ENCODE results near the gene MFSD1. TPM values are rescaled to one million over a fixed set of nuclear protein-coding genes. Genes with fewer than 3 reads are reported as not detected.

Gene MFSD1
- total RNA-seq, 1 experiment from 2014 or later = 38.6 TPM

DNA sequence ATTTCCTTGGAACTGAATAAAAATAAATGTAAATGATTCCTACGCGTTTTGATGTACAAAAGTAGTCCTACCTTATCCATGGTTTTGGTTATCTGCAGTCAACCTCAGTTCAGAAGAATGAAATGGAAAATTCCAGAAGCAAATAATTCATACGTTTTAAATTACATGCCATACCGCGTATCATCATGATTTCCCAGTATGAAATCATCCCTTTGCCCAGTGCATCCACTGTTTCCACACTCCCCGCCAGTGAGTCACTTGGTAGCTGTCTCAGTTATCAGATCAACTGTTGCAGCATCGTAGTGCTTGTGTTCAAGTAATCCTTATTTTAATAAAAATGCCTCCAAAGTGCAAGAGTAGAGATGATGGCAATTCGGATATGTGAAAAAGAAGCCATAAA is 9.1 kb upstream of the MFSD1 start:
- H3K4me2 ChIP-seq = peak overlapping the region; percentile 26; the same call in 1 of the 2 replicates
- peak; percentile 44 to 85 for DNase-seq
- H4K20me1 ChIP-seq (ENCODE audit: insufficient read depth) = no peaks in the 10 kb centered on the region
- no TSS peak for BruUV-seq (replicated peaks)
- H3K4me1 ChIP-seq (replicated peaks; ENCODE audit: insufficient read depth) = peaks cover 54% of the 10 kb centered on the region
- H3K9me2 ChIP-seq (ENCODE audit: insufficient read depth) = no peaks in the 10 kb centered on the region
- peaks cover 30% of the 10 kb centered on the region for H3F3A ChIP-seq (ENCODE audit: insufficient read depth, low read depth)
- no peak overlapping the region for H2AFZ ChIP-seq
- no peaks in the 10 kb centered on the region for H3K27me3 ChIP-seq (ENCODE audit: insufficient read depth, low read depth)
- CTCF ChIA-PET = no interaction called here
- peak overlapping the region; percentile 72 for H3K27ac ChIP-seq
- no peaks in the 10 kb centered on the region for H3K36me3 ChIP-seq (ENCODE audit: low read depth)
- intact Hi-C loops (cut with micrococcal nuclease; ENCODE audit: unreplicated experiment) = loop anchor here (5.0 kb wide), 1 partner anchor 1175 kb away; no protein-coding TSS in a partner anchor
- POLR2A ChIA-PET (ENCODE audit: unreplicated experiment) = interaction anchor here (0.7 kb wide), 1 partner anchor 9 kb away, joined by 8 read pairs; the partner anchor contains the start of gene MFSD1
- TF ChIP-seq EZH2 (IDR thresholded peaks at IDR 0.05; ENCODE audit: low read depth) = no peak
- no peak for TF ChIP-seq CTCF (conservative IDR thresholded peaks at IDR 0.05)
- H3K79me2 ChIP-seq (ENCODE audit: low read depth) = no peaks in the 10 kb centered on the region
- peak overlapping the region; percentile 32; the same call in 1 of the 2 replicates for H3K4me3 ChIP-seq
- no peaks in the 10 kb centered on the region; the same call in 1 of the 2 replicates for H3K9me3 ChIP-seq (ENCODE audit: insufficient read depth, low read depth)

DNA sequence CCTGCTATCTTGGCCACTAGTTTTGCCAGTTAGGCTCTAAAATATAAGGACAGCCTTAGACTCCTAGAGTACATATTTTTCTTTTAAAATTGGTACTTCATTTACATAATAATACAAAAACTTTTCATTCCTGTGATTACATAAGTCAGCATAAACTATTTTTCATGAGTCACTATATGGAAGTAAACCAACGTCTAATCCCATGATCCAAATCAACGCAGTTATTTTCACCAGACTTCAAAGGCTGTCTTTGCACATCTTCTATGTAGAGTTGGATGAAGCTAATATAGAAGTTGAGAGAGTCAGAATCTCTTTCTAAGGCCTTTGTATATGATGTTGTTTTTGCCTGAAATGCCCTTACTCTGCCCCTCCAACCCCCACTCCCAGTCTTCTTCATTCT is 7.6 kb upstream of the MFSD1 start:
- peaks cover 39% of the 10 kb centered on the region for H3K4me1 ChIP-seq (replicated peaks; ENCODE audit: insufficient read depth)
- TF ChIP-seq EZH2 (IDR thresholded peaks at IDR 0.05; ENCODE audit: low read depth) = no peak
- TF ChIP-seq CTCF (conservative IDR thresholded peaks at IDR 0.05) = no peak
- no peaks in the 10 kb centered on the region for H4K20me1 ChIP-seq (ENCODE audit: insufficient read depth)
- H3K79me2 ChIP-seq (ENCODE audit: low read depth) = no peaks in the 10 kb centered on the region
- no peak for DNase-seq
- ChIA-PET CTCF (interaction anchor here (0.7 to 1.3 kb wide), 2 partner anchors 12 to 67 kb away, joined by 3 to 4 read pairs; no protein-coding TSS in a partner anchor), POLR2A (ENCODE audit: unreplicated experiment) (interaction anchor here (0.6 kb wide), 1 partner anchor 1231 kb away, joined by 7 read pairs; no protein-coding TSS in a partner anchor)
- no peak overlapping the region for H3K27ac ChIP-seq
- no TSS peak for BruUV-seq (replicated peaks)
- intact Hi-C loops (cut with micrococcal nuclease; ENCODE audit: unreplicated experiment) = loop anchor here (2.0 to 5.0 kb wide), 2 partner anchors 51 to 1177 kb away; no protein-coding TSS in a partner anchor
- no peak overlapping the region for H3K4me3 ChIP-seq
- H3K9me2 ChIP-seq (ENCODE audit: insufficient read depth) = no peaks in the 10 kb centered on the region
- H3F3A ChIP-seq (ENCODE audit: insufficient read depth, low read depth) = peaks cover 20% of the 10 kb centered on the region
- no peaks in the 10 kb centered on the region for H3K9me3 ChIP-seq (ENCODE audit: insufficient read depth, low read depth)
- H2AFZ ChIP-seq = no peak overlapping the region
- H3K27me3 ChIP-seq (ENCODE audit: insufficient read depth, low read depth) = no peaks in the 10 kb centered on the region
- no peaks in the 10 kb centered on the region for H3K36me3 ChIP-seq (ENCODE audit: low read depth)
- no peak overlapping the region for H3K4me2 ChIP-seq

GRCh38 chr3:158794936-158795518 is 6.8 kb upstream of the MFSD1 start:
- H3K4me1 ChIP-seq (replicated peaks; ENCODE audit: insufficient read depth) = peaks cover 31% of the 10 kb centered on the region
- H3K79me2 ChIP-seq (ENCODE audit: low read depth) = no peaks in the 10 kb centered on the region
- H3K4me2 ChIP-seq = no peak overlapping the region
- intact Hi-C loops (cut with micrococcal nuclease; ENCODE audit: unreplicated experiment) = loop anchor here (1.0 to 5.0 kb wide), 3 partner anchors 50 to 1178 kb away; no protein-coding TSS in a partner anchor
- no peaks in the 10 kb centered on the region for H4K20me1 ChIP-seq (ENCODE audit: insufficient read depth)
- peaks cover 20% of the 10 kb centered on the region for H3F3A ChIP-seq (ENCODE audit: insufficient read depth, low read depth)
- H3K36me3 ChIP-seq (ENCODE audit: low read depth) = no peaks in the 10 kb centered on the region
- TF ChIP-seq EZH2 (IDR thresholded peaks at IDR 0.05; ENCODE audit: low read depth) (no peak), CTCF (conservative IDR thresholded peaks at IDR 0.05) (peak; percentile 74)
- ChIA-PET POLR2A (ENCODE audit: unreplicated experiment) (no interaction called here), CTCF (interaction anchor here (0.7 to 1.3 kb wide), 3 partner anchors 13 to 466 kb away, joined by 3 to 4 read pairs (median 4); no protein-coding TSS in a partner anchor)
- no peak overlapping the region for H2AFZ ChIP-seq
- H3K9me2 ChIP-seq (ENCODE audit: insufficient read depth) = no peaks in the 10 kb centered on the region
- H3K27ac ChIP-seq = no peak overlapping the region
- H3K27me3 ChIP-seq (ENCODE audit: insufficient read depth, low read depth) = no peaks in the 10 kb centered on the region
- BruUV-seq (replicated peaks) = no TSS peak
- peak in 1 of 2 experiments; percentile 40 for DNase-seq
- no peaks in the 10 kb centered on the region for H3K9me3 ChIP-seq (ENCODE audit: insufficient read depth, low read depth)
- no peak overlapping the region for H3K4me3 ChIP-seq

Measured in PC-9 (cell line).